ENCODE data around the gene TRAPPC10. TPM values are rescaled to one million over a fixed set of nuclear protein-coding genes. Genes with fewer than 3 reads are reported as not detected.

The TRAPPC10 gene
- total and polyA plus RNA-seq, 9 of the 15 experiments (the other 6 are each of a cell fraction or from before 2014, with no cell fraction given), result 1.1 to 33.8 (median 24.3) TPM

DNA sequence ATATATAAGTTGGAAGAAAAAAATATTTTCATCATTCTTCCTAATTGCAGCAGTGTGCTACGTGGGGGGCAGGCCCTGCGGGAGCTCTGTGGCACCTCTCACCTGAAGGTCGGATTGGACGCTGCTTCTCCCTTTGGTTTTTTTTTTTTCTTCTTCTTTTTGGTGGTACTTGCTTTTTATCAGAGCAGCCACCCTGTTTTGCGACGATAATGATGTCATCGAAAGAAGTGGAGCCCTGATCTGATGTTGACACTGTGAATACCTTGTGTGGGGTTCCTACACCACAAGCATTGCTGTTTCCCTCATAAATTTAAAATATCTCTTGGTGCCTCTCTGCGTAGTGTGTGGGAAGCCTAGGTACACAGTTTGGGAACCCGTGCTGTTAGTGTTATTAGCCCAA is 5.5 kb downstream of the TRAPPC10 start (continued):
- TF ChIP-seq, protein P1, sequence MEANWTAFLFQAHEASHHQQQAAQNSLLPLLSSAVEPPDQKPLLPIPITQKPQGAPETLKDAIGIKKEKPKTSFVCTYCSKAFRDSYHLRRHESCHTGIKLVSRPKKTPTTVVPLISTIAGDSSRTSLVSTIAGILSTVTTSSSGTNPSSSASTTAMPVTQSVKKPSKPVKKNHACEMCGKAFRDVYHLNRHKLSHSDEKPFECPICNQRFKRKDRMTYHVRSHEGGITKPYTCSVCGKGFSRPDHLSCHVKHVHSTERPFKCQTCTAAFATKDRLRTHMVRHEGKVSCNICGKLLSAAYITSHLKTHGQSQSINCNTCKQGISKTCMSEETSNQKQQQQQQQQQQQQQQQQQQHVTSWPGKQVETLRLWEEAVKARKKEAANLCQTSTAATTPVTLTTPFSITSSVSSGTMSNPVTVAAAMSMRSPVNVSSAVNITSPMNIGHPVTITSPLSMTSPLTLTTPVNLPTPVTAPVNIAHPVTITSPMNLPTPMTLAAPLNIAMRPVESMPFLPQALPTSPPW (CRISPR knock-in tag; IDR thresholded peaks at IDR 0.05), result 0 out of 2 replicates have a peak, but pooled peaks have one; percentile 24
- TF ChIP-seq SMAD4 (CRISPR knock-in tag; conservative IDR thresholded peaks at IDR 0.05) (no peak), FOXM1 (IDR thresholded peaks at IDR 0.05; ENCODE audit: low read depth) (peak; percentile 62; the same call in 1 of the 2 replicates), FOXM1 (CRISPR knock-in tag; IDR thresholded peaks at IDR 0.05; ENCODE audit: low read depth) (no peak), CEBPG (CRISPR knock-in tag; IDR thresholded peaks at IDR 0.05) (0 out of 2 replicates have a peak, but pooled peaks have one; percentile 30), CEBPG (tag; conservative IDR thresholded peaks at IDR 0.05 in 1 of 2, IDR thresholded peaks at IDR 0.05 in 1 of 2) (no peak), NEUROD1 (IDR thresholded peaks at IDR 0.05; ENCODE audit: borderline replicate concordance, low read depth, low read length, partially characterized antibody) (peak; percentile 33), SP1 (CRISPR knock-in tag; IDR thresholded peaks at IDR 0.05) (no peak), AFF1 (IDR thresholded peaks at IDR 0.05; ENCODE audit: low read depth in 1 of 2, partially characterized antibody in 2 of 2) (peak in 1 of 2 experiments; percentile 57), MYNN (IDR thresholded peaks at IDR 0.05) (no peak; the same call in 1 of the 2 replicates), MYNN (CRISPR knock-in tag; IDR thresholded peaks at IDR 0.05) (no peak), PHB2 (IDR thresholded peaks at IDR 0.05; ENCODE audit: low read depth) (no peak), PPARD (CRISPR knock-in tag; IDR thresholded peaks at IDR 0.05) (no peak)
- TF ChIP-seq, protein P2, sequence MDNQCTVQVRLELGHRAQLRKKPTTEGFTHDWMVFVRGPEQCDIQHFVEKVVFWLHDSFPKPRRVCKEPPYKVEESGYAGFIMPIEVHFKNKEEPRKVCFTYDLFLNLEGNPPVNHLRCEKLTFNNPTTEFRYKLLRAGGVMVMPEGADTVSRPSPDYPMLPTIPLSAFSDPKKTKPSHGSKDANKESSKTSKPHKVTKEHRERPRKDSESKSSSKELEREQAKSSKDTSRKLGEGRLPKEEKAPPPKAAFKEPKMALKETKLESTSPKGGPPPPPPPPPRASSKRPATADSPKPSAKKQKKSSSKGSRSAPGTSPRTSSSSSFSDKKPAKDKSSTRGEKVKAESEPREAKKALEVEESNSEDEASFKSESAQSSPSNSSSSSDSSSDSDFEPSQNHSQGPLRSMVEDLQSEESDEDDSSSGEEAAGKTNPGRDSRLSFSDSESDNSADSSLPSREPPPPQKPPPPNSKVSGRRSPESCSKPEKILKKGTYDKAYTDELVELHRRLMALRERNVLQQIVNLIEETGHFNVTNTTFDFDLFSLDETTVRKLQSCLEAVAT (IDR thresholded peaks at IDR 0.05), result peak; percentile 20 to 29; a peak in 2 of 4 replicates
- TF ChIP-seq, protein P3, sequence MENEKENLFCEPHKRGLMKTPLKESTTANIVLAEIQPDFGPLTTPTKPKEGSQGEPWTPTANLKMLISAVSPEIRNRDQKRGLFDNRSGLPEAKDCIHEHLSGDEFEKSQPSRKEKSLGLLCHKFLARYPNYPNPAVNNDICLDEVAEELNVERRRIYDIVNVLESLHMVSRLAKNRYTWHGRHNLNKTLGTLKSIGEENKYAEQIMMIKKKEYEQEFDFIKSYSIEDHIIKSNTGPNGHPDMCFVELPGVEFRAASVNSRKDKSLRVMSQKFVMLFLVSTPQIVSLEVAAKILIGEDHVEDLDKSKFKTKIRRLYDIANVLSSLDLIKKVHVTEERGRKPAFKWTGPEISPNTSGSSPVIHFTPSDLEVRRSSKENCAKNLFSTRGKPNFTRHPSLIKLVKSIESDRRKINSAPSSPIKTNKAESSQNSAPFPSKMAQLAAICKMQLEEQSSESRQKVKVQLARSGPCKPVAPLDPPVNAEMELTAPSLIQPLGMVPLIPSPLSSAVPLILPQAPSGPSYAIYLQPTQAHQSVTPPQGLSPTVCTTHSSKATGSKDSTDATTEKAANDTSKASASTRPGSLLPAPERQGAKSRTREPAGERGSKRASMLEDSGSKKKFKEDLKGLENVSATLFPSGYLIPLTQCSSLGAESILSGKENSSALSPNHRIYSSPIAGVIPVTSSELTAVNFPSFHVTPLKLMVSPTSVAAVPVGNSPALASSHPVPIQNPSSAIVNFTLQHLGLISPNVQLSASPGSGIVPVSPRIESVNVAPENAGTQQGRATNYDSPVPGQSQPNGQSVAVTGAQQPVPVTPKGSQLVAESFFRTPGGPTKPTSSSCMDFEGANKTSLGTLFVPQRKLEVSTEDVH (IDR thresholded peaks at IDR 0.05; ENCODE audit: low read depth, partially characterized antibody), result no peak
- TF ChIP-seq, protein P4, sequence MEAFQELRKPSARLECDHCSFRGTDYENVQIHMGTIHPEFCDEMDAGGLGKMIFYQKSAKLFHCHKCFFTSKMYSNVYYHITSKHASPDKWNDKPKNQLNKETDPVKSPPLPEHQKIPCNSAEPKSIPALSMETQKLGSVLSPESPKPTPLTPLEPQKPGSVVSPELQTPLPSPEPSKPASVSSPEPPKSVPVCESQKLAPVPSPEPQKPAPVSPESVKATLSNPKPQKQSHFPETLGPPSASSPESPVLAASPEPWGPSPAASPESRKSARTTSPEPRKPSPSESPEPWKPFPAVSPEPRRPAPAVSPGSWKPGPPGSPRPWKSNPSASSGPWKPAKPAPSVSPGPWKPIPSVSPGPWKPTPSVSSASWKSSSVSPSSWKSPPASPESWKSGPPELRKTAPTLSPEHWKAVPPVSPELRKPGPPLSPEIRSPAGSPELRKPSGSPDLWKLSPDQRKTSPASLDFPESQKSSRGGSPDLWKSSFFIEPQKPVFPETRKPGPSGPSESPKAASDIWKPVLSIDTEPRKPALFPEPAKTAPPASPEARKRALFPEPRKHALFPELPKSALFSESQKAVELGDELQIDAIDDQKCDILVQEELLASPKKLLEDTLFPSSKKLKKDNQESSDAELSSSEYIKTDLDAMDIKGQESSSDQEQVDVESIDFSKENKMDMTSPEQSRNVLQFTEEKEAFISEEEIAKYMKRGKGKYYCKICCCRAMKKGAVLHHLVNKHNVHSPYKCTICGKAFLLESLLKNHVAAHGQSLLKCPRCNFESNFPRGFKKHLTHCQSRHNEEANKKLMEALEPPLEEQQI (IDR thresholded peaks at IDR 0.05), result no peak

Data from K562 (cell line).